ENCODE measurements around the gene TMEM240. TPM values are rescaled to one million over a fixed set of nuclear protein-coding genes. Genes with fewer than 3 reads are reported as not detected.

The TMEM240 gene
- total and polyA plus RNA-seq, 10 of the 15 experiments (the other 5 are each of a cell fraction or from before 2014, with no cell fraction given) = 0.17 to 0.49 TPM; not detected in 8

DNA sequence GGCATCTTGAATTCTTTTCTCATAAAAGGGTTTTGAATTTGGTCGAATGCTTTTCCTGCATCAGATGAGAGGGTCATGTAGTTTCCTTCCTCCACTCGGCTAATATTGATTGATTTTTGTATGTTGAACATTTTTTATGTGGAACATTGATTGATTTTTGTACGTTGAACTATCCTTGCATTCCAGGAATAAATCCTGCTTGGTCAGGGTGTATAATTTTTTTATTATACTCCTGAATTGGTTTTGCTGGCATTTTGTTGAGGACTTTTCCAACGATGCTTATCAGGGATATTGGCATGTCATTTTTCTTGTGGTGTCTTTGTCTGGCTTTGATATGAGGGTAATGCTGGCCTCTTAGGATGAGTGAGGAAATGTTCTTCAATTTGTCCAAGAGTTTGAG is 8.5 kb downstream of the TMEM240 start:
- no peak for FAIRE-seq
- ChIA-PET CTCF (no interaction called here), SMC1A (ENCODE audit: uncharacterized antibody, unreplicated experiment) (no interaction called here), POLR2A (no interaction called here), RAD21 (ENCODE audit: unreplicated experiment) (no interaction called here)
- H3K27ac ChIP-seq (ENCODE audit: control insufficient read depth, insufficient read depth) = no peak overlapping the region
- H3K4me2 ChIP-seq (ENCODE audit: control insufficient read depth, insufficient read depth) = no peak overlapping the region
- WGBS (ENCODE audit: insufficient coverage, insufficient replicate concordance, low lambda C conversion rate, missing lambda C conversion rate) = 89% methylated on average over 4 of the region's 4 CpGs
- H3K36me3 ChIP-seq (ENCODE audit: control insufficient read depth in 2 of 2, insufficient read depth in 2 of 2, low read length in 1 of 2) = peaks cover 11 to 16% of the 10 kb centered on the region in 2 experiments
- intact Hi-C loops (cut with micrococcal nuclease; ENCODE audit: unreplicated experiment) (no loop called here), in situ Hi-C loops (cut with MboI) (no loop called here)
- no peak overlapping the region for H3K4me3 ChIP-seq
- H4K20me1 ChIP-seq (ENCODE audit: control insufficient read depth, insufficient read depth) = no peaks in the 10 kb centered on the region
- H3K9ac ChIP-seq (ENCODE audit: control insufficient read depth, insufficient read depth, low read length) = no peak overlapping the region
- H3K79me2 ChIP-seq (ENCODE audit: control insufficient read depth, insufficient read depth, low read length) = no peaks in the 10 kb centered on the region
- no peak overlapping the region for H2AFZ ChIP-seq (ENCODE audit: control insufficient read depth, low read depth, low read length)
- no peaks in the 10 kb centered on the region for H3K27me3 ChIP-seq (replicated peaks in 1 of 2; ENCODE audit: control insufficient read depth in 2 of 2, insufficient read depth in 2 of 2, low read length in 1 of 2)
- no peaks in the 10 kb centered on the region; the same call in 1 of the 3 replicates for H3K9me3 ChIP-seq (replicated peaks; ENCODE audit: control insufficient read depth, insufficient read depth, low read length)
- no peaks in the 10 kb centered on the region for H3K4me1 ChIP-seq (ENCODE audit: control insufficient read depth, insufficient read depth, low read length)
- BruUV-seq (replicated peaks) = no TSS peak
- no peak for ATAC-seq
- no peak for DNase-seq (ENCODE audit: low read depth, low spot score)
- TF ChIP-seq ZNF622 (IDR thresholded peaks at IDR 0.05) (no peak), RCOR1 (conservative IDR thresholded peaks at IDR 0.05; ENCODE audit: low read depth, low read length) (no peak), SMAD5 (IDR thresholded peaks at IDR 0.05; ENCODE audit: low read depth) (no peak), ZBTB4 (CRISPR knock-in tag; IDR thresholded peaks at IDR 0.05) (no peak), RBBP5 (conservative IDR thresholded peaks at IDR 0.05) (no peak), SKIL (IDR thresholded peaks at IDR 0.05; ENCODE audit: low read depth, poor library complexity, severe bottlenecking) (no peak), JUNB (IDR thresholded peaks at IDR 0.05) (no peak), MTA2 (IDR thresholded peaks at IDR 0.05; ENCODE audit: low read depth) (no peak), ETV6 (conservative IDR thresholded peaks at IDR 0.05 in 1 of 2, IDR thresholded peaks at IDR 0.05 in 1 of 2; ENCODE audit: borderline replicate concordance in 1 of 2, low read depth in 1 of 2) (no peak), RUNX3 (IDR thresholded peaks at IDR 0.05; ENCODE audit: low read length) (no peak)
- TF ChIP-seq, protein P1, sequence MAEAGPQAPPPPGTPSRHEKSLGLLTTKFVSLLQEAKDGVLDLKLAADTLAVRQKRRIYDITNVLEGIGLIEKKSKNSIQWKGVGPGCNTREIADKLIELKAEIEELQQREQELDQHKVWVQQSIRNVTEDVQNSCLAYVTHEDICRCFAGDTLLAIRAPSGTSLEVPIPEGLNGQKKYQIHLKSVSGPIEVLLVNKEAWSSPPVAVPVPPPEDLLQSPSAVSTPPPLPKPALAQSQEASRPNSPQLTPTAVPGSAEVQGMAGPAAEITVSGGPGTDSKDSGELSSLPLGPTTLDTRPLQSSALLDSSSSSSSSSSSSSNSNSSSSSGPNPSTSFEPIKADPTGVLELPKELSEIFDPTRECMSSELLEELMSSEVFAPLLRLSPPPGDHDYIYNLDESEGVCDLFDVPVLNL (IDR thresholded peaks at IDR 0.05; ENCODE audit: low read depth, low read length) = no peak

All from GM12878 (cell line).